ENCODE data around the gene GALNT9.

GALNT9 gene

DNA sequence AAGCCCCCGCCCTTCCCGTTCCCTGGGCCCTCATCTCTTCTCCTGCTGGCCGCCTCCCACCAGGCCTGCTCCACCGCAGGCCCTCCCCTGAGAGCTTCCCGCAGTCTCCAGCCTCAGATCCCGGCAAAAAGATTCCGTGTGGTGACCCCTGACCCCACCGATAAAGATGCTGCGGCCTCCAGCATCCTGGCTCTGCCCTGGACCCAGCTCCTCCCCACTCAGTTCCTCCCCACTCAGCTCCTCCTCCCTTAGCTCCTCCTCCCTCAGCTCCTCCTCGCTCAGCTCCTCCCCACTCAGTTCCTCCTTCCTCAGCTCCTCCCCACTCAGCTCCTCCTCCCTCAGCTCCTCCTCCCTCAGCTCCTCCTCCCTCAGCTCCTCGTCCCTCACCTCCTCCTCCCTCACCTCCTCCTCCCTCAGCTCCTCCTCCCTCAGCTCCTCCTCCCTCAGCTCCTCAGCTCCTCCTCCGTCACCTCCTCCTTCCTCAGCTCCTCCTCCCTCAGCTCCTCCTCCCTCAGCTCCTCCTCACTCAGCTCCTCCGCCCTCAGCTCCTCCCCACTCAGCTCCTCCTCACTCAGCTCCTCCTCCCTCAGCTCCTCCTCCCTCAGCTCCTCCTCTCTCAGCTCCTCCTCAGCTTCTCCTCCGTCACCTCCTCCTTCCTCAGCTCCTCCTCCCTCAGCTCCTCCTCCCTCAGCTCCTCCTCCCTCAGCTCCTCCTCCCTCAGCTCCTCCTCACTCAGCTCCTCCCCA is 168.2 kb downstream of the GALNT9 start:
- no peak for FAIRE-seq
- TF ChIP-seq, protein P1, sequence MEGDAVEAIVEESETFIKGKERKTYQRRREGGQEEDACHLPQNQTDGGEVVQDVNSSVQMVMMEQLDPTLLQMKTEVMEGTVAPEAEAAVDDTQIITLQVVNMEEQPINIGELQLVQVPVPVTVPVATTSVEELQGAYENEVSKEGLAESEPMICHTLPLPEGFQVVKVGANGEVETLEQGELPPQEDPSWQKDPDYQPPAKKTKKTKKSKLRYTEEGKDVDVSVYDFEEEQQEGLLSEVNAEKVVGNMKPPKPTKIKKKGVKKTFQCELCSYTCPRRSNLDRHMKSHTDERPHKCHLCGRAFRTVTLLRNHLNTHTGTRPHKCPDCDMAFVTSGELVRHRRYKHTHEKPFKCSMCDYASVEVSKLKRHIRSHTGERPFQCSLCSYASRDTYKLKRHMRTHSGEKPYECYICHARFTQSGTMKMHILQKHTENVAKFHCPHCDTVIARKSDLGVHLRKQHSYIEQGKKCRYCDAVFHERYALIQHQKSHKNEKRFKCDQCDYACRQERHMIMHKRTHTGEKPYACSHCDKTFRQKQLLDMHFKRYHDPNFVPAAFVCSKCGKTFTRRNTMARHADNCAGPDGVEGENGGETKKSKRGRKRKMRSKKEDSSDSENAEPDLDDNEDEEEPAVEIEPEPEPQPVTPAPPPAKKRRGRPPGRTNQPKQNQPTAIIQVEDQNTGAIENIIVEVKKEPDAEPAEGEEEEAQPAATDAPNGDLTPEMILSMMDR (IDR thresholded peaks at IDR 0.05; ENCODE audit: insufficient read depth, missing control alignments): no peak
- DNase-seq (ENCODE audit: insufficient read length, low spot score): no peak

DNA sequence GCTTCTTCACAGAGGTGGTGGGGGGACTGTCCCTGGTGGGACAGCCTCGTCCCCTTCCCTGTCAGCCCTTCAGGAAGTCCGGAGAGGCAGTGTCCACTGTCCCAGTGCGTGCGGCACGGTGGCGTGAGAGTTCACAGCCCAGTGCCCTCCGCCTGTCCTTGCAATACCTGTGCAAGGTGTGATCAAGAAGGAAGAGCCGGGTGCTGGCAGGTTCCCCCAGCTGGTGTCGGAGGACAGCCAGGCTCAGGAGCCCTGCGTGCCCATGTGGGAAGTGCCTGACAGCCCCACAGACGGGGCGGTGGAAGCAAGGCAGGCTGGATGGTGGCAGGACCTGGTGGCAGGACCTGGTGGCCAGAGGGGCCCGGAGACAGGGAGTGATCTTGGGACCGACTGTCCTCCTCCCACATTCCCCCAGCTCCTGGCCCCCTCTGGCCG is 168.8 kb downstream of the GALNT9 start:
- TF ChIP-seq, protein P1 (IDR thresholded peaks at IDR 0.05; ENCODE audit: insufficient read depth, missing control alignments): no peak
- DNase-seq (ENCODE audit: insufficient read length, low spot score) (no peak), FAIRE-seq (no peak)

DNA sequence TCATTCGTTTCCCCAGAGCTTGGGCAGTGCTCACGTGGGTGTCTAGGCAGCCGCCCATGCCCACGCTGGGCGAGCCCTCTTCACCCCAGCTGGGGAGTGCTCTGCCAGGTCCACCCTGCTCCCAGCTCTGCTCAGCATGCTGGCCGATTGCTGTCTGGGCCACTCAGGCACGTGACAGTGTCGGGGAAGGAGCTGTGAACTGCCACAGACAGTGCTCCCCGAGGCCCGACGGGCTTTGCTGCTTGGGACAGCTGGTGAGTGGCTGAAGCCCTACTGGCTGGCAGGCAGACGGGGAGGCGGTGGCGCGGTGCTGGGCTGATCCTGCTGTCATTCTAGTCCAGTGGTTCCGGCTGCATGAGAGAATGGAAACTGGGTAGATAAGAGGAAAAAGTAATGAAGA is 169.4 kb downstream of the GALNT9 start:
- DNase-seq (ENCODE audit: insufficient read length, low spot score): no peak
- no peak for FAIRE-seq

DNA sequence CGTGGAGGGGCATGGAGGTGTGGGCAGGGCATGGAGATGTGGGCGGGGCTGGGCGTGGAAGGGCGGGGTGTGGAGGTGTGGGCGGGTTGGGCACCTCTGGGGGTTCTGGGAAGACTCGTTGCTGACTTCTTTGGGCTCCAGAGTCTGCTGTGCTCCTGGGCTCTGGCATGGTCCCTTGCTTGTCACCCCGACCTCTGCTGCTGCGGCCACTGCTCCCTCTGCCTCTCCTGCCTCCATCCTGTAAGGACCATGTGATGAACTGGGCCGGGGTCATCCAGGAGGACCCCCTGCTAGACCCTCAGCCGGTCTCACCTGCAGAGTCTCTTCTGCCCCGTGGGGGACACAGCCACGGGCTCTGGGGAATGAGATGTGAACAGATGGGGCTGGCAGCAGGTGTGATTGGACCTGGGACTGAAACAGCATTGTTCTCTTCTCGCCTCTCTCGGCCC is 169.8 kb downstream of the GALNT9 start:
- TF ChIP-seq, protein P1 (IDR thresholded peaks at IDR 0.05; ENCODE audit: insufficient read depth, missing control alignments): no peak
- FAIRE-seq (no peak), DNase-seq (ENCODE audit: insufficient read length, low spot score) (no peak)

More for the DNA sequence above, 169.4 kb downstream of the GALNT9 start:
- TF ChIP-seq, protein P1 (IDR thresholded peaks at IDR 0.05; ENCODE audit: insufficient read depth, missing control alignments): no peak

DNA sequence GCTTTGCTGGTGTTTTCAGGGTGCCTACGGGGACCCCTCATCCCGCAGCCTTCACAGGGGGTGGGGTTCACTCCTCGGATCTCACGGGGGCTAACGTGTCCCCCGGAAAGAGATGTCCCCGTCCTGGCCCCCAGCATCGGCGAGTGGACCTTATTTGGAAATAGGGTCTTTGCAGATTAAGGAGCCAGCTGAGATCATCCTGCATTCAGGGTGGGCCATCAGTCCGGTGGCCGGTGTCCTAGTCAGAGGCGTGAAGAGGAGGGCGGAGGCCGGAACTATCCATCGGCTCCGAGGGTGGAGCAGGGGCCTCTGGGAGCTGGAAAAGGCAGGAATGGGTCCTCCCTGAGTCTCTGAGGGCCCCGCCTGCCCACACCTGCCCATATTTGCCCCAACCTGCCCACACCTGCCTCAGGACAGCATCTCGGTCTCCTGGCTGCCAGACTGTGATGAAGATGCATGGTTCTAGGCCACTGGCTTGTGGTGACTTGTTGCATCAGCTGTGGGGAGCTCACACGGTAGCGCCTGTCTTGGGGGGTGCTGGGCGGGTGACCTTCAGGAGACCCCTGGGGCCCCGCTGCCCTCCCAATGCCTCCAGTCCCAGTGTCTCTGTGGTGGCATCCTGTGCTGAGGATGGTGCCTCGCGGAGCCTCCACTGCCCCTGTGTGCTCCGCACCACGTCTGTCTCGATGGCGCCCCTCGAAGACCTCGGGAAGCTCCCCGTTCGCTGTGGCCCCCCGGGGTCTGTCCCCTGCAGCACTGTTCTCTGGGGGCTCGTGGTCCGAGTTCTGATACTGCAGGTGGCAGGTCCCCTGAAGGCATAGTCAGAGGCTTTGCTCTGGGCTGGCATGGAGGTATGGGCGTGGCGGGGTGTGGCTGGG is 170.5 kb downstream of the GALNT9 start:
- TF ChIP-seq, protein P1 (IDR thresholded peaks at IDR 0.05; ENCODE audit: insufficient read depth, missing control alignments): no peak
- no peak for DNase-seq (ENCODE audit: insufficient read length, low spot score)
- FAIRE-seq: no peak

DNA sequence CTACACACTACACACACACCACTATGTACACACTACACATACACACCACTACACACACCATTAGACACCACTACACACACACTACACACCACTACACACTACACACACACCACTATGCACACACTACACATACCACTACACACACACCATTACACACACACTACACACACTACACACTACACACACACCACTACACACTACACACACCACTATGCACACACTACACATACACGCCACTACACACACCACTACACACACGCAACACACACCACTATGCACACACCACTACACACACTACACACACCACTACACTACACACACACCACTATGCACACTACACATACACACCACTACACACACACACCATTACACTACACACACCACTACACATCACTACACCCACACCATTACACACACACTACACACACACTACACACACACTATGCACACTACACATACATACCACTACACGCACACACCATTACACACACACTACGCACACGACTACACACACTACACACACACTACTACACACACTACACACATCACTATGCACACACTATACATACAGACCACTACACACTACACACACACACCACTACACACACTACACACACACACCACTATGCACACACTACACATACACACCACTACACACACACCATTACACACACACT is 171.5 kb downstream of the GALNT9 start:
- FAIRE-seq: no peak
- TF ChIP-seq, protein P1 (IDR thresholded peaks at IDR 0.05; ENCODE audit: insufficient read depth, missing control alignments): no peak

More for the DNA sequence above, 171.5 kb downstream of the GALNT9 start:
- no peak for DNase-seq (ENCODE audit: insufficient read length, low spot score)
